Embryonic facial prominence (tissue), 1 donor: ENCODE results near the gene DIPK1A.

ENCODE experiments used
- DNase-seq: peaks from one replicate; pipeline ENCODE4 v3.0.0-alpha.2; 2016; ENCODE audit errors: extremely low spot score

The DIPK1A gene

DNA sequence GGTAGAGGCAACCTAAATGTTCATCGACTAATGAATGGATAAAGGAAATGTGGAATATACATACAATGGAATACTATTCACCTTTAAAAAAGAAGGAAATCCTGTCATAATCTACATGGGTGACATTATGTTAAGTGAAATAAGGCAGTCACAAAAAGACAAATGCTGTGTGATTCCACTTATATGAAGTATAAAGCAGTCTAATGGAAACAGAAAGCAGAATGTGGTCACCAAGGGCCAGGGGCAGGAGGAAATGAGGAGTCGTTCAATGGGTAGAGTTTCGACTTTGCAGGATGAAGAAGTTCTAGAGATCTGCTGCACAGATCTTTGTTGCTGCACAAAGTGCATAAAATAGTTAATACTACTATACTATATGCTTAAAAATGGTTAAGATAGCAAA is 7.8 kb downstream of the DIPK1A start:
- no peak for DNase-seq

DNA sequence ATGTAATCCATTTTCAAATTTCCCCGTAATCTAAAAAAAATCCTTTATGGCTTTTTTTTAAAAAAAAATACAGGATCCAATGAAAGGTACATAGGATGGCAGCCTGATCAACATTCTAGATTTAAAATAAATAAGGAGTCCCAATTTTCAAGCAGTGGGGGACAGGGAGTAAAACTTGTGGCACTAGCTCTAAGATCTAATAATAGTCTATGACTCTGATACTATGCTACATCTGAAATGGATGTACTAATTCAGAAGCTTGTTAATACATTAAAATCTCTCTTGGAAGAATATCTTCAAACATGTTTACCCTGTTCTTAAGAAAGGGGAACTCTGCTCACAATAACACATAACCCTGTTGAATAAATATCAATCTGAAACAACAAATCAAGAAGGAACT is 8.5 kb downstream of the DIPK1A start:
- DNase-seq: no peak

DNA sequence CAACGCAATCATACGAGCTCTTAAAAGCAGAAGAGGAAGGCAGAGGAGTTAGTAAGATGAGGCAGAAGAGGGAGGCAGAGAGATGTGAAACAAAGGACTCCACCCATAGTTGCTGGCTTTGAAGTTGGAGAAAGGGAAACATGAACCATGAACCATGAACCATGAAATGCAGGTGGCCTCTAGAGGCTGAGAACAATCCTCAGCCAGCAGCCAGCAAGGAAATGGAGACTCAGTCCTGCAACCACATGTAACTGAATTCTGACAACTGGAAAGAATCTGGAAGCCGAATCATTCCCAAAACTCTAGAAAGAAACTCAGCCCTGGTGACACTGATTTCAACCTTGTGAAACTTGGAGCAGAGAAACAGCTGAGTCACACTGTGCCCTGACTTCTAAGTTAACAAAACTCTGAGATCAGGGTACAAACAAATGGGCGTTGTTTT is 10.1 kb downstream of the DIPK1A start:
- no peak for DNase-seq

DNA sequence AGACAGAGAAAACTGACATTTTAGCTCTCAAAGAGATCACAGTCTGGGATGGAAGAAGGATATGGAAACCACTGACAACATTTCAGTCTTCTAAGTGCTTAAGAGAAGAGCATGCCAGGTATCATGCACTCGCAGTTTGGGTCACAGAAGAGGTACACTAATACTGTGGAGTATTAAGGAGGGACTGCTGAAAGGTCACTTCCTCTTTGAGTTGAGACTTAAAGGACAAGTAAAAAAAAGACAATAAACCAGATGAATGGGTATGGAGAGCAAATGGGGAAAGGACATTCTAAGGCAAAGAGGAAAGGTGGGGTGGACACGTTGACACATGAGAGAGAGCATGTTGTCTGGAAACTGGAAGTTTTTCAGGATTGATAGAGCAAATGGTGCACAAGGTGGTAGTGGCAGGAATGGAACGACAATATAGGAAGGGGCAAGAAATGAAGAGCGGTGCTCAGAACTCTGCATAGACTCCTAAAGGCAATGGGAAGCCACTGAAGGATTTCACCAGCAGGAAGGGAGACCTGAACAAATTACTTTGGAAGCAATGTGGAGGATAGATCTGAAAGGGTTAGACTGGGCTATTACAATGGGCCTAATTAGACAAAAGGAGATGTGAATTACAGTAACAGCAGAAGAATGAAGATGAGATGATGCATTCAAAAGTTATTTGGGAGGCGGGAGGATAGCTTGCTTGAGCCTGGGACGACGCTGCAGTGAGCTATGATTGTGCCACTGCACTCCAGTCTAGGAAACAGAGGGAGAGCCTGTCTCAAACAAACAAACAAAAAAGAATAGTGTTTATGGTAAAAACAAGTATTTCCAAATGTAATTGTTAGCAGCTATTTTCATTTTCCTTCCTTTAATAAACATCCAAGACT is 11.1 kb downstream of the DIPK1A start:
- no peak for DNase-seq

DNA sequence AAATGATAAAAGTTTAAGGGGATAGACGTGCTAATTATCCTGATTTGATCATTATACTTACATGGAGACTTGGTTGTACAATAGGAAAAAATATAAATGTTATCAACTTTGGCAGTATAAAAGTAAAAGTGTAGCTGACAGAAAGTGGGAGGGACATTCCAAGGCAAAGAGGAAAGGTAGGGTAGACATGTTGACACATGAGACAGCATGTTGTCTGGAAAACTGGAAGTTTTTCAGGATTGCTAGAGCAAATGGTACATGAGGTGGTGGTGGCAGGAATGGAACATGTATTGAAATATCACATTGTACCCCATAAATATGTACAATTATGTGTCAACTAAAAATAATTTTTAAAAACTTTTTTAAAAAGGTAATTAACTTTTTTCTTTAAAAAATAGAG is 13.2 kb downstream of the DIPK1A start:
- no peak for DNase-seq

DNA sequence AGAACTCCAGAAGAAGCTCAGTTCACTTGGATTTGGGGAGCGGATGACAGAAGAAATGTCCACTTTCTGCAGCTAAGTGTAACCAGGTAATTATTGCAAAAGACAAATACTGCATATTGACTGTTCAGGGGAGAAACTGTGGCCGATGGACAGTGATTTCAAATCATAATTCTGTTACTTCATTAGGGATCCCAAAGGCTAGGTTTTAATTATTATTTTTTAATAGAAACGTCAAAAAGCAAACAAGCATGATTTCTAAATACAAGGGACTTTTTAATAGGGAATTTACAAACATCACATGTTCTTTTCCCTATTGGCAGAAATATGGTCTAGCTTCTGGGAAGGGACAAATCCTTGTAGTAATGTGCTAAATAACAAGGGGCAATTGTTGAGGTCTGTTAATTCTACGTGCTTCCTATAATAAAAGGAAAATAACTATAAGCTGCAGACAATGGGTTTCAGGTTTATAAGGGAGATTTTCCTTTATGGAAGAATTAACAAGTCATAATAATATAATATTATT is 15.5 kb downstream of the DIPK1A start:
- no peak for DNase-seq

DNA sequence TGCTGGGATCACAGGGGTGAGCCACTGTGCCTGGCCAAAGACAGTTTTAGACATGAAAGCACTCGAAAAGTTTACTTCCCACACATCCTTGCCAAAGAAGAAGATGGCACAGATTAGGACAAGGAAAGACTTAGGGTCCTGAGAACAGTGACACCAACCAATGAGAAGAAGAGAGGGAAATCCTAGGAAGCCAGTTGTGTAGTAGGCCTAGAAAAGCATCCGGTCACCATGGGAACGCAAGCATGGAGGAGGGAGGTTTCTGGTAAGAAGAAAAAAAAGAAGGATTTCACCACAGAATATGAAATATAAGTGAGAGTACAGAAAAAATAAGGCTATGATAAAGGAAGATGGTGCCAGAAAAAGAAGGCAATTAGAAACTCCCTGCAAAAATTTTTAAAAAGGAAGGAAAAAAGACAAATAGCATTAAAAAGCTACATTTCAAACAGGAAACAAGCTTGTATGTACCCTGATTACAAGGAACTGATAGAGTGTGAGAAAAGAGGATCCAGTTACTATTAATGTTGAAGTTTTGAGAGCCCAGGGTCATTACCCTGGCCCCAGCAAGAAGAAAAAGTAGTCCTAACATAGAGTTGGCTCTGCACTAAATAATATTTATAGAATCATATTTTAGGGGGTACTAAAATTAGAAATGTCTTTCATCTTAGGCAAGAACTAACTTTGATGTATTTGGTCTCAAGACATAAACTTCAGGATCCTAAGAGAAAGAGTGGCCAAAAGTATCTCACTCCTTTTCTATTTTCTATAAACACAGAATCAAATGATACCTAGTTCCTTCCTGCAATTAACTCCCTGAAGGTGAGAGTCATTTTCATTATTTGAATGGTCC is 16.1 kb downstream of the DIPK1A start:
- no peak for DNase-seq

DNA sequence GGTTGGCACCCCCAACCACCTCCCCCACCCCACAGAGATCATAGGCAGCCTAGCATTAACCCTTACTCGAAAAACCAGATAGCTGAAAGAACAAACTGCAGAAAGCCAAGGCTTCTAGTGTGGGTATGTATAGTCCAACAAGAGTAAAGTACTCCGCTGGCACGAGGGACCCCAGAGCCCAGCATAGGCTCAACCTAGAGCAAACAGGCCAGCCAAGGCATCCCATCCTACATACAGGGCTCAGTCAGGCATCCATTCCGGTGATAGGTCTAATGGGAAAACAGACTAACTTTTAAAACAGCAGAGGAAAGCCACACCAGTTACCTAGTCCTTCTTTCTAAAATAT is 17.8 kb downstream of the DIPK1A start:
- no peak for DNase-seq

DNA sequence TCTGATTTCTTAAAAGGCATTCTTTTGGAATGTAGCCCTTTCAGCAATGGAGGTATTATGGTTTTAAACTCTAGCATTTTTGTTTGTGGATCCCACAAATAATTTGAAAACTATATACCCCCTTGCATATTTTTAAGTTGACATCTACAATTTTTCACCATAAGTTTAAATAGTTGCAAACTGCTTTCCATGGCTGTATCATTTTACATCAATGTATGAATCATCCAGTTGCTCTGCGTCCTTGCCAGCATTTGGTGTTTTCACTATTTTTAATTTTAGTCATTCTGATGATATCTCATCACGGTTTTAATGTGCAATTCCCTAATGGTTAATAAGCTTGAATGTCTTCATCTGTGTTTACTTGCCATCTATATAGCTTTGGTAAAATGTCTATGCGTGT is 20.7 kb downstream of the DIPK1A start:
- DNase-seq: no peak

DNA sequence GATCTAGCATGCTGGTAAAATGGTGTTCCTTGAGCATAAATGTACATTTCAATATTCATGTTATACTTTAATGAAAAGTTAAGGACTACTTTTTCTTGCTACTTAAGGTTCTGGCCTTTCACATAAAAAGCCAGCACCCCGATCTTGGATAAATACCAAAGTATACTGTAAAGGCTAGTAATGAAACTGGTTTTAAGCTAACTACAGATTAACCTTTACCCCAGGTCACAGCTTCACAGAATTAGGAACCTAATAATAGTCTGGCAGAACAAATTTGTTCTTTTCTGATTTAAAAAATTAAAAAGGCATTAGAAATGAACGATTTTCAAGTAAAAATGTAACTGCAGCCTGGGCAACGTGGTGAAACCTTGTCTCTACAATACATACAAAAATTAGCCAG is 23.5 kb downstream of the DIPK1A start:
- no peak for DNase-seq

DNA sequence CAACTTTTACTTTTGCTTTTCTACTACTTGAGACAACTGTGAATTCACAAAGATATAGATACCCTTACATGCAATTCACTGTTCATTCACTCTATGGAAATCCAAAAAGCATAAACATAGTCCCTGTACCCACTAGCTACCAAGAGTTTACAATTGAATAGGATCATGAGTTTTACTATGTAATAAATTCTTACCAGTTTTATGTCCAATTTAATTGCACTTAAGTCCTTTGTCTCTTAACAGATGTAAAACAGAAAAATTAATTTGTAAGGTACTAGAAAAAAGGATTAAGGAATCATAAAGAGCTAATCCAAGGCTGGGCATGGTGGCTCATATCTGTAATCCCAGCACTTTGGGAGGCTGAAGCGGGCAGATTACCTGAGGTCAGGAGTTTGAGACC is 24.4 kb downstream of the DIPK1A start:
- no peak for DNase-seq

DNA sequence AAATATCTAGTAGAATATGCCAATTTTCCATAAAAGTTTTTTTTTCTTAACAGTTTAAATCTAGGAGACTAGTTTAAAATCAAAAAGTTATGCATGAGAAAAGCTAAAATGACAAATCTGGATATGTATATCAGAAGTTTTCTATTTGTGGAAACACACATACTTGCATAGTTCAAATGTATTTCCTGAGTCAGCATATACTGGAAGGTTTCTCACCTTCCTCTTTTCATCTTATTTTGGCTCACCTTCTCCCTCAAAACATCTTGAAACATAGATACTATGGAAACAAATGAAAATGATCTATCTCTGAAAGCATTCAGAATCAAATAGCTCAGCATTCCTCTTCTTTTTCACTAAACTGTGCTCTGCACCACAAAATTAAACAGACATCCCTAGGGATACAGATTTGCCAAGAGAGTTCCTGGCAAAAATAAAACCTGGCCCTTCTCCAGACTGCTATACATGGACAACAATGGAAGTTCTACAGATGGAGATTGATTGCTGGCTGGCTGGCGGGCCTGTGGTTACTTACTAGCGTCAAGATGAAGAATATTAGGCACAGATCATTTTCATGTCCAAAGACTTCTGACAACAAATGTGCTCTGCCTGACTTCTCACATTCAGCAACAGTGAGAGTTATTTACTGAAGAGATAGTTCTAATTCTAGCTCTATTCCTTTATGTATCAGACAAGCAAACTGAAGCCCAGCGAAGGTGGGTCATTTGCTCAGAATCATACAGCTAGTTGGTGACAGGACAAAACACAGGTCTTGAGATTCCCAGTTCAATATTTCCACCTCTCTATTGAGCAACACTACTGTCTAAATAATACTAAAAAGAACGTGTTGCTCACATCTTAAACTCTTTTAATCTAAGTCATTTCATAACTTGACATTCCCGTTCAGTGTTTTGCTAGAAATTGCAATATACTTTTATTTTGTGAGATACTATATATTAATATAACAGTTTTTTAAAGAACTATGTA is 26.6 kb downstream of the DIPK1A start:
- peak; percentile 69 for DNase-seq

DNA sequence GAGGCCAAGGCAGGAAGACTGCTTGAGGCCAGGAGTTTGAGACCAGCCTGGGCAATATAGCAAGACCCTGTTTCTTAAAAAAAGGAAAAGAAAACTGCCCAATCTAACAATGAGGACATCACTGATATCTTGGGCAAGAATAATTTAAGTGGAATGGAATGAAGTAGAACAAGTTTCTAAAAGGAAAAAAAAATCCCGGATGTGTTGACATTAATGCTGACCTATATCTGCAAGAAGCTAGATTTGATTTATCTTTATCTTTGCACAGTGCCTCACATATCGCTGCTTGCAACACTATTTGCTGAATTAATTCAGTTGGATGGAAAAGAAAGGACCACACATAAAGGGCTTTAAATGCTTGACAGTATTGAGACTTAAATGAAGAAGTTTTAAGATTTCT is 27.8 kb downstream of the DIPK1A start:
- no peak for DNase-seq

DNA sequence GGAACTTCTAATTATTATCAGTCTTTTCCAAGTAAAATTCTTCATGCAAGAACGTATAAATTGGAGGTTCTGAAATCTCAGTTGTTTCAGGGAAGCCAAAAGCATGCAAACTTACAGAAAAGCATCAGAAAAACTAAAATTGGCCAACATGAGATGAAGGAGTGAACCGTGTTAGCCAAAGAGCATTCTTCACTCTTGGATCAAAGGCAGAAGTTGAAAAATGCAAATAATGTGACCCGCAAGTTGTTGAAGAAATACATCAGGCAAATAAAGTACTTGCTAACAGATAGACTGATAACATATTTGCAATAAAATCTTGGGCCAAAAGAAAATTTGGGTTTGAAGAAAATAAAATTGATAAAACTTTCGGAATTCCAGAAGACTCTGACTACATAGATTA is 29.6 kb downstream of the DIPK1A start:
- DNase-seq: no peak

DNA sequence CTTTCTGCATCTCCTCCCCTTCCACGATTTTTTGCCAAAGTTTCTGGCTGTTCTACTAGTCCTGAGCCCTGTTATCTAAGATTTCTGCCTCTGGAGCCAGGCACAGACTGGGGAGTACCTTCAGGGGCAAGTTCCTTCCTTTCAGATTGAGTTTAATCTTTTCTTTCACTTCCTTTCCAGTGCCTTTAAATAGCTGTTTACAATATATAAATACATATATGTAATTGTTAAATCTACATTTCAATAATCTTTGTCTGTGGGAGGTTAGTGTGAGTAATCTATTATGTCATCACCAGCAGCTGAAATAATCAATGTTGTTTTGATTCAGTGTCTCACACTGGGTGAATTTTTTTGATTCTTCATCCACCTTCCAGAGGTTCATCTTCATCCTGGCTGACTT is 31.8 kb downstream of the DIPK1A start:
- DNase-seq: no peak

DNA sequence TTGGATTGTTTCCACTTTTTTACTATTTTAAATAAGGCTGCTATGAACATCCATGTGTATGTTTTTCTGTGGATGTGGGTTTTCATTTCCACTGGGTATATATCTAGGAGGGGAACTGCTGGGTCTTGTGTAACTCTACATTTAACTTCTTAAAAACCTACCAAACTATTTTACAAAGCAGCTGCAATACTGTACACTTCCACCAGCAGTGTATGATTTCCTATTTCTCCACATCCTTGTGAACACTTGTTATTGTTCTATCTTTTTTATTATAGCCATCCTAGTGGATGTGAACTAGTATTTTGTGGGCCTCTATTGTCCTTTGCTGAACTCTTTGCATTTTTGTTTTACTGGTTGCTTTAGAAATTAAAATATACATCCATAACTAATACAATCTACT is 33.4 kb downstream of the DIPK1A start:
- no peak for DNase-seq

DNA sequence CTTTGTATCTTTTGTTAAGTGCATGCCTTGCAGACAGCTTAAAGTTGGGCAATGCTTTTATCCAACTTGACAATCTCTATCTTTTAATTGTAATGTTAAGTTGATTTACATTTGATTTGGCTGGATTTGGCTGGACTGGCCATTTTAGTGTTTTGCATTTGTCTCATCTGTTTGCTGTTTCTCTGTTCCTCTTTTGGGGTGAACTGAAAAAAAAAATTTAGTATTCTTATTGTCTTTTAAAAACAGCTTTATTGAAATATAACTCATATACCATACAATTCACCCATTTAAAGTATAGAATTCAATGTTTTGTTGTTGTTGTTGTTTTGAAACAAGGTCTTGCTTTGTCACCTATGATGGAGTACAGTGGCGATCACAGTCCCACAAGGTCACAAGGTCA is 34.4 kb downstream of the DIPK1A start:
- no peak for DNase-seq

DNA sequence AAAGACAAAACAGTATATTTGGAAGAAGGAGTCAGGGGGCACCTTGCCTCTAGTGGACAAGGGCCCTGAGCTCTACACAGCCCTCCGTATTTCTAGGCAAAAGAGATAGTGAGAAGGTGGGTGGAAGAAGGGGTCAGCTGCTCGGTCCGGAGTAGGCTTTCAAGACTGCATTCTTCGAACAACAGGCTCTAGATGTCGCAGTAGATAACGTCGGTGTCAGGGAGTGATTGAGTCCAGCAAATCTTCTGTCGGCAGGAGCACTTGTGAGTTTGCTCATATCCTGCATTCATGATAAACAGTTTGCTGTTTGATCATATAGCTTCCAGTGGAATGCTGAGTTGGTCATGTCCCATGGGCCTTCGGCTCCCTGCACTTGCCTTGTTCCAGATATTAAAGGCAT is 36.8 kb downstream of the DIPK1A start:
- no peak for DNase-seq

DNA sequence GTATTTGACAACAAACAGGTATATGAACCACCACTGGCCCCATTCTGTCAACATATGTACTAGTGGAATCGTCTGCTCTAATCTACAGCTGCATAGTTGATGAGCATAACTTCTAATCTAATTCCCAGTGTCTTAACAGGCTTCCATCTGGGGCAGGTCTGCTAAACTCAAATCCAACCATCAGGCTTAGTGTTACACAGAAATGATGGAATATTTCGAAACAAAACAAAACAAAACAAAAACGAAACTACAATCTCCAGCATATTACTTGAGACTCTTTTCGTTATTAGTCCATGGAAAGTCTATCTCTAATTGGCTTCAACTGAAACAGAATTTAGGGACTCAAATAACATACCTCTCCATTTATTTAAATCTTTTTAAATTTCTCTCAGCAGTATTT is 37.6 kb downstream of the DIPK1A start:
- DNase-seq: no peak

DNA sequence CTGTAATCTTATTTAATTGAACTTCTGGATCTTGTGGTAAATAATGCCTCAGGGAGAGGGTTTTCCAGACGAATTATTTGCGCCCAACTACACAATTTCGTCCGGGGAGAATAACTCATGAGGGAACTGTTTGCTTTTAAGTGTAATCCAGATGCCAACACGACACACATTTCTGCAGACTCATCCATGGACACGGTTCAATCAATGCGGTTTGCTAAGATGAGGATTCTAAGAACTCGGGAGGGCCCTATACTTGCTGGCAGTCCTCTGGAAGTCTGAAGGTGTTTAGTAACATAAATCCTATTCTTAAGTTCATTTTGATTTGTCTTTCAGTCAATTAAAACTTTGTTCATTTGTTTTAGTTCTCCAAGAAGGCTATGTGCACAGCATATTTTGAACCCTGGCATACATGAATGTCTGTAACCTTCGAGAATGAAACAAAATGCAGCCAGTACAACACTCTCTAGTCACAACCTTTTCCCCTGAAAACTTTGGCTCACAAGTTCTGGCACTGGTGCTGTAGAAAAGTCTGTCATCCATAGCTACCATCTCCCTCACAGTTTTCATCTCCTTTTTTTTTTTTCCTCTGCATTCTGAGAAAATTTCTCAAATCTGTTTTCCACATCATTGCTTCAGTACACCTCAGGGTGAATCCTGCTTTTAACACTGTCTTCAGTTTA is 38.8 kb downstream of the DIPK1A start:
- no peak for DNase-seq
